H1 (cell line): ENCODE measurements around the gene TYK2. TPM values are rescaled to one million over a fixed set of nuclear protein-coding genes. Genes with fewer than 3 reads are reported as not detected.

ENCODE experiments used
- CTCF ChIA-PET: fragments of 300-600 bp; sonication (Branson Sonifier 250); formaldehyde crosslinking; loops from one replicate; lab custom pipeline; 2021; ENCODE audit not compliant: partially characterized antibody; lab: Charles Lee
- POLR2A ChIA-PET: fragments of 300-600 bp; sonication (Branson Sonifier 250); formaldehyde crosslinking; loops from one replicate; lab custom pipeline; 2021; ENCODE audit warnings: inconsistent platforms; ENCODE audit not compliant: partially characterized antibody; lab: Charles Lee
- DNase-seq, 2 experiments: peaks; one replicate each; pipeline versions ENCODE4 v3.0.0 to v3.0.0-alpha.2; 2010 to 2022; ENCODE audit warnings: low spot score in 2 of 2, low read depth in 1 of 2, mixed read lengths in 1 of 2
- FAIRE-seq: peaks from 2 replicates; lab custom pipeline; 2011; peaks lifted over from hg19 to GRCh38; lab: Jason Lieb, UNC
- H2AFZ ChIP-seq: 2 replicates; pipeline ENCODE4 v1.8.1; 2012; ENCODE audit warnings: low read length, inconsistent platforms
- H2AK5ac ChIP-seq: 2 replicates; pipeline ENCODE4 v1.6.1; 2013; ENCODE audit warnings: low read depth, low read length
- H2BK120ac ChIP-seq: replicated peaks from 2 replicates; pipeline ENCODE3; 2013; ENCODE audit warnings: low read depth, low read length, inconsistent platforms
- H2BK12ac ChIP-seq: 2 replicates; pipeline ENCODE4 v1.6.1; 2013; ENCODE audit warnings: low read depth, low read length
- H2BK15ac ChIP-seq: 2 replicates; pipeline ENCODE4 v1.6.1; 2013; ENCODE audit warnings: low read length
- H2BK20ac ChIP-seq: 2 replicates; pipeline ENCODE4 v1.6.1; 2013; ENCODE audit warnings: low read length
- H2BK5ac ChIP-seq: 2 replicates; pipeline ENCODE4 v1.6.1; 2013; ENCODE audit warnings: low read depth, low read length
- H3K14ac ChIP-seq: 2 replicates; pipeline ENCODE4 v1.6.1; 2013; ENCODE audit warnings: inconsistent platforms; ENCODE audit not compliant: insufficient read length
- H3K18ac ChIP-seq: 2 replicates; pipeline ENCODE4 v1.6.1; 2013; ENCODE audit warnings: low read length; ENCODE audit errors: extremely low read depth
- H3K23ac ChIP-seq: 2 replicates; pipeline ENCODE4 v1.6.1; 2013; ENCODE audit warnings: inconsistent platforms; ENCODE audit not compliant: insufficient read length
- H3K23me2 ChIP-seq: 2 replicates; pipeline ENCODE4 v1.6.1; 2013; ENCODE audit warnings: low read depth, low read length
- H3K27ac ChIP-seq: 2 replicates; pipeline ENCODE4 v1.6.1; 2011; ENCODE audit warnings: low read depth, low read length, inconsistent platforms
- H3K27me3 ChIP-seq, 4 experiments: replicated peaks in 1 of 4; 1 replicate in 1 of 4; 2 replicates in 3 of 4; pipeline versions ENCODE4 v1.6.1 to v1.8.1; 2011 to 2013; ENCODE audit warnings: low read length in 3 of 4, mild to moderate bottlenecking in 3 of 4, inconsistent platforms in 2 of 4, mixed read lengths in 2 of 4, moderate library complexity in 1 of 4; ENCODE audit not compliant: control insufficient read depth in 3 of 4, insufficient read depth in 3 of 4; ENCODE audit errors: extremely low read depth in 1 of 4
- H3K36me3 ChIP-seq, 4 experiments: 2 replicates each; pipeline versions ENCODE4 v1.6.1 to v1.8.1; 2011 to 2013; ENCODE audit warnings: mild to moderate bottlenecking in 4 of 4, low read length in 3 of 4, moderate library complexity in 2 of 4, control low read depth in 1 of 4, inconsistent platforms in 1 of 4; ENCODE audit not compliant: insufficient read depth in 4 of 4, control insufficient read depth in 2 of 4
- H3K4ac ChIP-seq: replicated peaks from 2 replicates; pipeline ENCODE3; 2013; ENCODE audit warnings: low read length, low read depth, mixed read lengths, inconsistent platforms; ENCODE audit not compliant: insufficient read length
- H3K4me1 ChIP-seq, 4 experiments: replicated peaks in 1 of 4; 1 replicate in 1 of 4; 2 replicates in 3 of 4; pipeline versions ENCODE4 v1.6.1 to v1.8.1; 2011 to 2013; ENCODE audit warnings: low read length in 3 of 4, inconsistent platforms in 2 of 4, mixed read lengths in 1 of 4; ENCODE audit not compliant: insufficient read depth in 4 of 4, control insufficient read depth in 3 of 4
- H3K4me2 ChIP-seq, 2 experiments: 2 replicates each; pipeline versions ENCODE4 v1.6.1 to v1.8.1; 2011 to 2013; ENCODE audit warnings: low read depth in 2 of 2, low read length in 2 of 2, control low read depth in 1 of 2, inconsistent platforms in 1 of 2, mild to moderate bottlenecking in 1 of 2; ENCODE audit not compliant: insufficient read depth in 1 of 2
- H3K4me3 ChIP-seq, 4 experiments: fragments of 200-600, 300-600 bp in 1 of 4; sonication (generic), shearing (Covaris generic), sonication (Bioruptor Twin) in 1 of 4; 2 replicates each; pipeline versions ENCODE4 v1.5.1 to v1.8.1; 2011 to 2016; ENCODE audit warnings: low read length in 4 of 4, low read depth in 3 of 4, control low read depth in 2 of 4, inconsistent platforms in 2 of 4, mild to moderate bottlenecking in 2 of 4, mixed read lengths in 1 of 4, moderate library complexity in 1 of 4; ENCODE audit not compliant: insufficient read depth in 2 of 4; ENCODE audit errors: extremely low read depth in 1 of 4
- H3K56ac ChIP-seq: replicated peaks from 2 replicates; pipeline ENCODE3; 2013; ENCODE audit warnings: low read depth, mild to moderate bottlenecking, mixed read lengths, low read length, inconsistent platforms; ENCODE audit not compliant: insufficient read length
- H3K79me1 ChIP-seq: 2 replicates; pipeline ENCODE4 v1.6.1; 2013; ENCODE audit warnings: low read depth, low read length, control low read depth
- H3K79me2 ChIP-seq, 2 experiments: 2 replicates each; pipeline versions ENCODE4 v1.6.1 to v1.8.1; 2012 to 2013; ENCODE audit warnings: low read length in 2 of 2, mild to moderate bottlenecking in 2 of 2, inconsistent platforms in 1 of 2; ENCODE audit not compliant: insufficient read depth in 2 of 2, control insufficient read depth in 1 of 2
- H3K9ac ChIP-seq, 4 experiments: replicated peaks in 1 of 4; 1 replicate in 1 of 4; 2 replicates in 3 of 4; pipeline versions ENCODE4 v1.6.1 to v1.8.1; 2011 to 2013; ENCODE audit warnings: low read depth in 3 of 4, low read length in 3 of 4, control low read depth in 2 of 4, mild to moderate bottlenecking in 2 of 4, moderate library complexity in 2 of 4, inconsistent platforms in 1 of 4; ENCODE audit errors: extremely low read depth in 1 of 4
- H3K9me3 ChIP-seq, 2 experiments: 2 replicates each; pipeline versions ENCODE4 v1.6.1 to v1.8.1; 2012 to 2013; ENCODE audit warnings: mild to moderate bottlenecking in 2 of 2, moderate library complexity in 2 of 2, control low read depth in 1 of 2, inconsistent platforms in 1 of 2, low read depth in 1 of 2, low read length in 1 of 2, mixed read lengths in 1 of 2; ENCODE audit not compliant: insufficient read depth in 2 of 2
- H4K20me1 ChIP-seq, 2 experiments: replicated peaks in 1 of 2; 2 replicates each; pipeline versions ENCODE3 to v1.8.1; 2011 to 2013; ENCODE audit warnings: inconsistent platforms in 2 of 2, low read length in 2 of 2, mild to moderate bottlenecking in 1 of 2; ENCODE audit not compliant: insufficient read depth in 2 of 2, control insufficient read depth in 1 of 2
- H4K5ac ChIP-seq: 2 replicates; pipeline ENCODE4 v1.6.1; 2013; ENCODE audit warnings: low read length, low read depth, mixed read lengths, inconsistent platforms; ENCODE audit not compliant: insufficient read length
- H4K8ac ChIP-seq: 2 replicates; pipeline ENCODE4 v1.8.0; 2013; ENCODE audit warnings: mild to moderate bottlenecking, moderate library complexity, low read length, inconsistent platforms; ENCODE audit not compliant: insufficient read depth; ENCODE audit errors: extremely low read depth
- H4K91ac ChIP-seq: replicated peaks from 2 replicates; pipeline ENCODE3; 2013; ENCODE audit warnings: low read length, mixed read lengths, inconsistent platforms; ENCODE audit not compliant: insufficient read length
- CREB1 ChIP-seq: IDR thresholded peaks from 2 replicates; pipeline ENCODE4 v1.6.1; 2012; ENCODE audit warnings: inconsistent platforms
- CTBP2 ChIP-seq: IDR thresholded peaks from 2 replicates; pipeline ENCODE4 v1.7.0; 2011; ENCODE audit warnings: borderline replicate concordance, mild to moderate bottlenecking, moderate library complexity, mixed read lengths, low read length; ENCODE audit not compliant: insufficient read depth, insufficient read length
- E2F6 ChIP-seq: IDR thresholded peaks from 2 replicates; pipeline ENCODE4 v1.6.1; 2012; ENCODE audit warnings: inconsistent platforms
- FOSL1 ChIP-seq: IDR thresholded peaks from 2 replicates; pipeline ENCODE4 v1.6.1; 2011; ENCODE audit warnings: mild to moderate bottlenecking, low read depth, low read length, moderate library complexity; ENCODE audit not compliant: insufficient read depth
- KDM4A ChIP-seq: IDR thresholded peaks from one replicate; pipeline ENCODE4 v1.7.1; 2012; ENCODE audit warnings: low read depth, mild to moderate bottlenecking, moderate library complexity, low read length, inconsistent platforms; ENCODE audit not compliant: severe bottlenecking
- PHF8 ChIP-seq: fragments of 200-600 bp; sonication (generic); conservative IDR thresholded peaks from 2 replicates; pipeline ENCODE4 v1.7.1; 2012; ENCODE audit warnings: low read depth, mild to moderate bottlenecking, inconsistent platforms, low read length, moderate library complexity
- POLR2AphosphoS5 ChIP-seq: IDR thresholded peaks from 2 replicates; pipeline ENCODE4 v1.6.1; 2011; ENCODE audit warnings: low read depth, low read length
- RBBP5 ChIP-seq: IDR thresholded peaks from 2 replicates; pipeline ENCODE4 v1.7.1; 2012; ENCODE audit warnings: low read depth, mild to moderate bottlenecking, inconsistent platforms, low read length, moderate library complexity, borderline replicate concordance
- RNF2 ChIP-seq: fragments of 200-900, 300-1000 bp; sonication (generic); IDR thresholded peaks from 2 replicates; pipeline ENCODE4 v1.7.1; 2016; ENCODE audit warnings: borderline replicate concordance, low read depth, mild to moderate bottlenecking, antibody characterized with exemption, low read length; ENCODE audit not compliant: poor library complexity, severe bottlenecking; ENCODE audit errors: missing control alignments
- SAP30 ChIP-seq: fragments of 300-600 bp; sonication (generic); IDR thresholded peaks from 2 replicates; pipeline ENCODE4 v1.7.1; 2012; ENCODE audit warnings: low read length, moderate library complexity, mild to moderate bottlenecking, inconsistent platforms; ENCODE audit not compliant: insufficient read depth, insufficient replicate concordance
- SIN3A ChIP-seq, 2 experiments: IDR thresholded peaks in 1 of 2; conservative IDR thresholded peaks in 1 of 2; 2 replicates each; pipeline ENCODE4 v1.6.1; 2011 to 2012; ENCODE audit warnings: low read length in 2 of 2, improper control_type of control experiment in 1 of 2, low read depth in 1 of 2, mild to moderate bottlenecking in 1 of 2
- TCF12 ChIP-seq: IDR thresholded peaks from 2 replicates; pipeline ENCODE4 v1.6.1; 2011; ENCODE audit warnings: low read depth, mild to moderate bottlenecking, low read length
- WGBS, 2 experiments: shearing (Covaris generic) in 1 of 2; methylation state at CpG; one replicate each; pipeline versions ENCODE4 v1.1.6 to v1.1.7; 2013 to 2015; ENCODE audit warnings: low lambda C conversion rate in 2 of 2, mixed read lengths in 2 of 2, inconsistent platforms in 1 of 2, low coverage in 1 of 2, missing lambda C conversion rate in 1 of 2; ENCODE audit not compliant: insufficient replicate concordance in 2 of 2, insufficient coverage in 1 of 2, insufficient read length in 1 of 2; ENCODE audit errors: extremely low coverage in 1 of 2, missing lambda C conversion rate in 1 of 2; 5-methylcytosine and 5-hydroxymethylcytosine counted together
- polyA plus RNA-seq, 7 experiments: library from polyadenylated mRNA; depleted of rRNA in 3 of 7; stranded (reverse) in 5 of 7; unstranded in 2 of 7; fragments of >200 nt in 5 of 7; fragments of 200-250 nt in 2 of 7; gene quantifications; 1 replicate in 5 of 7; 2 replicates in 1 of 7; 4 replicates in 1 of 7; pipeline versions ENCODE4 v1.2.1 to v1.2.3, GENCODE V29; 2011 to 2013; ENCODE audit warnings: missing spikeins in 2 of 7, mixed read lengths in 2 of 7
- total RNA-seq: library from RNA; stranded (reverse); fragmentation: NEBNext Ultra II Directional; extraction: Animal tissue kit (Norgen Biotek cat#: 25700); gene quantifications from 2 replicates; pipeline ENCODE4 v1.2.1, GENCODE V29; 2021

Gene TYK2
- total and polyA plus RNA-seq, 2 of the 8 experiments (the other 6 are each of a cell fraction or from before 2014, with no cell fraction given) = 32.1 to 40.8 TPM

- no peak overlapping the region for H3K9ac ChIP-seq
- H3K79me2 ChIP-seq = peaks cover 5 to 24% of the 10 kb centered on the region in 2 experiments
- H4K91ac ChIP-seq = no peak overlapping the region
- peaks cover 0 to 14% (median 6%) of the 10 kb centered on the region in 4 experiments; a peak in 6 of 7 replicates for H3K4me1 ChIP-seq
- H3K9me3 ChIP-seq = no peaks in the 10 kb centered on the region
- no peak overlapping the region for H3K4me2 ChIP-seq
- no peak overlapping the region for H4K5ac ChIP-seq
- peaks cover 29 to 50% (median 43%) of the 10 kb centered on the region in 4 experiments for H3K36me3 ChIP-seq
- H2BK12ac ChIP-seq = no peak overlapping the region
- H2BK20ac ChIP-seq = no peak overlapping the region
- no peak for DNase-seq
- no peak overlapping the region for H3K56ac ChIP-seq
- no peak overlapping the region for H2BK5ac ChIP-seq
- H2AFZ ChIP-seq = no peak overlapping the region
- no peak overlapping the region for H4K8ac ChIP-seq
- no peak overlapping the region for H2BK120ac ChIP-seq
- no peak overlapping the region for H2BK15ac ChIP-seq
- no peaks in the 10 kb centered on the region; a peak in 1 of 7 replicates for H3K27me3 ChIP-seq
- no peak overlapping the region for H3K14ac ChIP-seq
- ChIA-PET CTCF (interaction anchor here (1.2 to 1.7 kb wide), 6 partner anchors 9 to 75 kb away, joined by 3 to 6 read pairs (median 4); no protein-coding TSS in a partner anchor), POLR2A (interaction anchor here (0.8 to 6.8 kb wide), 7 partner anchors 10 to 69 kb away, joined by 3 to 104 read pairs (median 4); partner anchors contain the start of gene FDX2)
- H4K20me1 ChIP-seq = peaks cover 9 to 22% of the 10 kb centered on the region in 2 experiments
- H3K27ac ChIP-seq = no peak overlapping the region
- H3K79me1 ChIP-seq = peaks cover 7% of the 10 kb centered on the region
- no peak overlapping the region for H2AK5ac ChIP-seq
- H3K18ac ChIP-seq = no peak overlapping the region
- no peak overlapping the region for H3K23ac ChIP-seq
- 93% methylated on average over 11 of the region's 13 CpGs; no CpG with 5 or more reads in 1 of the 2 experiments for WGBS, 2 experiments
- H3K23me2 ChIP-seq = peaks cover 10% of the 10 kb centered on the region
- no peak overlapping the region for H3K4ac ChIP-seq
- no peak overlapping the region for H3K4me3 ChIP-seq
- FAIRE-seq = no peak
- TF ChIP-seq CREB1 (no peak), TCF12 (no peak), PHF8 (no peak), FOSL1 (no peak), RBBP5 (no peak), E2F6 (no peak), KDM4A (no peak), SIN3A (conservative IDR thresholded peaks at IDR 0.05 in 1 of 2, IDR thresholded peaks at IDR 0.05 in 1 of 2; ENCODE audit: low read depth in 1 of 2, low read length in 2 of 2) (no peak), RNF2 (no peak), SAP30 (no peak), CTBP2 (no peak), POLR2AphosphoS5 (no peak)
These were observed 50.8 kb downstream of the TYK2 start for GRCh38 chr19:10329555-10329954.
